Cardiac ventricle fibroblast (primary cell): ENCODE results near the gene YPEL5. TPM values are rescaled to one million over a fixed set of nuclear protein-coding genes. Genes with fewer than 3 reads are reported as not detected.

Experiments
- total RNA-seq: library from RNA; depleted of rRNA; stranded (reverse); fragments of >200 nt; gene quantifications from 2 replicates; pipeline ENCODE4 v1.2.3, GENCODE V29; 2015

Gene YPEL5
- total RNA-seq, result 54.7 and 67.6 TPM in 2 replicates

GRCh38 chr2:30146337-30147195 is at the start of gene YPEL5:
Gene YPEL5 (plus strand): TSS chr2:30147007. CDS start chr2:30156652, 9,645 bp downstream.

Other genes with a start within 250 kb of the YPEL5 start
- not detected in 2 replicates for gene ALK, start 225.4 kb upstream of the YPEL5 start, total RNA-seq
- 5.4 and 6.2 TPM in 2 replicates for gene LBH, start 84.5 kb downstream of the YPEL5 start, total RNA-seq